Measurements from ENCODE around the gene CFAP58.

Gene CFAP58

GRCh38 chr10:104321226-104321625 lies 32.4 kb upstream of the CFAP58 start:
- DNase-seq, result no peak
- Histone ChIP-seq H3K27me3 (replicated peaks) (no peaks in the 10 kb centered on the region), H3K27ac (no peak overlapping the region), H3K36me3 (replicated peaks) (peaks cover 34% of the 10 kb centered on the region), H3K4me3 (ENCODE audit: low read depth, low read length) (no peak overlapping the region)
- TF ChIP-seq CTCF (IDR thresholded peaks at IDR 0.05; ENCODE audit: low read depth, low read length, missing control alignments), result no peak
- in situ Hi-C loops (cut with HindIII; ENCODE audit: low pct_ligation_motif_present, low sequenced_read_pairs), result no loop called here

GRCh38 chr10:104321725-104322415 lies 31.8 kb upstream of the CFAP58 start:
- no peak overlapping the region for H3K27ac ChIP-seq
- peaks cover 29% of the 10 kb centered on the region for H3K36me3 ChIP-seq (replicated peaks)
- in situ Hi-C loops (cut with HindIII; ENCODE audit: low pct_ligation_motif_present, low sequenced_read_pairs), result no loop called here
- no peak for DNase-seq
- TF ChIP-seq CTCF (IDR thresholded peaks at IDR 0.05; ENCODE audit: low read depth, low read length, missing control alignments), result no peak
- no peak overlapping the region for H3K4me3 ChIP-seq (ENCODE audit: low read depth, low read length)
- H3K27me3 ChIP-seq (replicated peaks), result no peaks in the 10 kb centered on the region

DNA sequence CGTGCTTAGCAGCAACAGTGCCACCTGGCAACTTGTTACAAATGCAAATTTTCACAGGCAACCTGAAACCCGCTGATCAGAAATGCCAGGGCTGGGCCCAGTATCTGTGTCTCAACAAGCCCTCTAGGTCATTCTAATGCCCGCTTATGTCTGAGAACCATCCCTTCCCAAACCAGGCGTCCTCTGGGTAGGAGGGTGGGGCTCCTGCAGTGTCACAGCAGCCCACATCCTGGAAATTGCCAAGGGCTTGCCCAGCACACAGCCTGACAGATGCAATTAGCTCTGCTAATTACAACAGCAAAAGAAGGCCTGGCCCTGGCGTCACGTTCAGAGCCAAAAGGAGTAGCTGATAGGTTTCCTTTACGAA lies 31.2 kb upstream of the CFAP58 start:
- Histone ChIP-seq H3K36me3 (replicated peaks) (peaks cover 28% of the 10 kb centered on the region), H3K27ac (no peak overlapping the region), H3K27me3 (replicated peaks) (no peaks in the 10 kb centered on the region), H3K4me3 (ENCODE audit: low read depth, low read length) (no peak overlapping the region)
- no peak for DNase-seq
- in situ Hi-C loops (cut with HindIII; ENCODE audit: low pct_ligation_motif_present, low sequenced_read_pairs), result no loop called here
- no peak for TF ChIP-seq CTCF (IDR thresholded peaks at IDR 0.05; ENCODE audit: low read depth, low read length, missing control alignments)

DNA sequence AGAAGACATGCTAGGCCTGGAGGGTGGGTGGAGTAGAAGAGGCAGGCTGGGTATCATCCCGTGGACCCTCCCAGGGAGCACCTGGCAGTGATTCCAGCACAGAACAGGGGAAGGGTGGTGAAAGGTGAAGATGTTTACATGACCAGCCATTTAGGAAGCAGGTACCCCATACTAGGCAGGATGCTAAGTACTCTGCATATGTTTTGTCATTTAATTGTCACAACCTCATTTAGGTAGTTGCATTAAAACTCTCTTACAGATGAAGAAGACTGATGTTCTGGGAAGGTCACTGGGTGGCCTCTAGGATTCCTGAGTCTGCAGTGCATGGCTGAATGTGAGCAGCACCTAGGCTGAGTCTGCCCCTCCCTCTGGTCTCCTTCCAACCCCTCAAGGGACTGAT lies 30.5 kb upstream of the CFAP58 start:
- no peaks in the 10 kb centered on the region for H3K27me3 ChIP-seq (replicated peaks)
- TF ChIP-seq CTCF (IDR thresholded peaks at IDR 0.05; ENCODE audit: low read depth, low read length, missing control alignments), result no peak
- no peak overlapping the region for H3K4me3 ChIP-seq (ENCODE audit: low read depth, low read length)
- in situ Hi-C loops (cut with HindIII; ENCODE audit: low pct_ligation_motif_present, low sequenced_read_pairs), result no loop called here
- no peak overlapping the region for H3K27ac ChIP-seq
- no peak for DNase-seq
- peaks cover 25% of the 10 kb centered on the region for H3K36me3 ChIP-seq (replicated peaks)

- Histone ChIP-seq H3K27ac (no peak overlapping the region), H3K36me3 (replicated peaks) (peaks cover 20% of the 10 kb centered on the region), H3K4me3 (ENCODE audit: low read depth, low read length) (no peak overlapping the region), H3K27me3 (replicated peaks) (no peaks in the 10 kb centered on the region)
- TF ChIP-seq CTCF (IDR thresholded peaks at IDR 0.05; ENCODE audit: low read depth, low read length, missing control alignments), result no peak
- DNase-seq, result no peak
- in situ Hi-C loops (cut with HindIII; ENCODE audit: low pct_ligation_motif_present, low sequenced_read_pairs), result no loop called here
Measured at GRCh38 chr10:104323760-104324201, 29.9 kb upstream of the CFAP58 start.

GRCh38 chr10:104324221-104324686 lies 29.4 kb upstream of the CFAP58 start:
- DNase-seq, result no peak
- in situ Hi-C loops (cut with HindIII; ENCODE audit: low pct_ligation_motif_present, low sequenced_read_pairs), result no loop called here
- H3K36me3 ChIP-seq (replicated peaks), result peaks cover 17% of the 10 kb centered on the region
- no peaks in the 10 kb centered on the region for H3K27me3 ChIP-seq (replicated peaks)
- no peak overlapping the region for H3K27ac ChIP-seq
- no peak for TF ChIP-seq CTCF (IDR thresholded peaks at IDR 0.05; ENCODE audit: low read depth, low read length, missing control alignments)
- no peak overlapping the region for H3K4me3 ChIP-seq (ENCODE audit: low read depth, low read length)
